ENCODE data around the gene SBK1.

SBK1 gene

DNA sequence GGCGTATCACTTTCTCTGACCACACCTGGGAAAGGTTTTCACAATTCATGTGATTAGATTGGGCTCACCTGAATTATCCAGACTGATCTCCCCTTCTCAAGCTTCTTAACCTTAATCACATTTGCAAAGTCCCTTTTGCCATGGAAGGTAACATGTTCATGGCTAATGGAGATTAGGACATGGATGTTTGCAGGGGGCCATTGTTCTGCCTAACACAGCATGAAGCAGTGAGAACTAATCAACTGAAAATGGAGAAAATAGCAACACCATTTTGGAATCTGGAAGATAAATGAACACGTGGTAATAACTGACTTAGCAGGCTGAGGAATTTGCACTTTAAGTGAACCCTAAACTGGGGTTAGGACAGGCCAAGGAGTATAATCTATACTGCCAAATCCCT lies 25.0 kb upstream of the SBK1 start:
- TF ChIP-seq, protein P1, sequence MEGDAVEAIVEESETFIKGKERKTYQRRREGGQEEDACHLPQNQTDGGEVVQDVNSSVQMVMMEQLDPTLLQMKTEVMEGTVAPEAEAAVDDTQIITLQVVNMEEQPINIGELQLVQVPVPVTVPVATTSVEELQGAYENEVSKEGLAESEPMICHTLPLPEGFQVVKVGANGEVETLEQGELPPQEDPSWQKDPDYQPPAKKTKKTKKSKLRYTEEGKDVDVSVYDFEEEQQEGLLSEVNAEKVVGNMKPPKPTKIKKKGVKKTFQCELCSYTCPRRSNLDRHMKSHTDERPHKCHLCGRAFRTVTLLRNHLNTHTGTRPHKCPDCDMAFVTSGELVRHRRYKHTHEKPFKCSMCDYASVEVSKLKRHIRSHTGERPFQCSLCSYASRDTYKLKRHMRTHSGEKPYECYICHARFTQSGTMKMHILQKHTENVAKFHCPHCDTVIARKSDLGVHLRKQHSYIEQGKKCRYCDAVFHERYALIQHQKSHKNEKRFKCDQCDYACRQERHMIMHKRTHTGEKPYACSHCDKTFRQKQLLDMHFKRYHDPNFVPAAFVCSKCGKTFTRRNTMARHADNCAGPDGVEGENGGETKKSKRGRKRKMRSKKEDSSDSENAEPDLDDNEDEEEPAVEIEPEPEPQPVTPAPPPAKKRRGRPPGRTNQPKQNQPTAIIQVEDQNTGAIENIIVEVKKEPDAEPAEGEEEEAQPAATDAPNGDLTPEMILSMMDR (IDR thresholded peaks at IDR 0.05; ENCODE audit: borderline replicate concordance, insufficient read depth, low read depth, low read length) = no peak
- no peak overlapping the region for H3K4me3 ChIP-seq (ENCODE audit: low read depth, low read length)

DNA sequence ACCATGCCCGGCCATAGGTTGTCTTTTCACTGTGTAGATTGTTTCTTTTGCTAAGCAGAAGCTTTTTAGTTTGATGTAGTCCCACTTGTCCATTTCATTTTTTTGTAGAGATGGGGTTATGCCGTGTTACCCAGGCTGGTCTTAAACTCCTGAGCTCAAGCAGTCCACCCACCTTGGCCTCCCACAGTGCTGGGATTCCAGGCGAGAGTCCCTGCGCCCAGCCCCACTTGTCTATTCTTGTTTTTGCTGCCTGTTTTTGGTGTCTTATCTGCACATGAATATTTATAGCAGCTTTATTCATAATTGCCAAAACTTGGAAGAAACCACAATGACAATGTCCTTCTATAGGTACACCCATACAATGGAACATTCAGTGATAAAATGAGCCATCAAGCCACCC lies 18.8 kb upstream of the SBK1 start:
- TF ChIP-seq, protein P1 (IDR thresholded peaks at IDR 0.05; ENCODE audit: borderline replicate concordance, insufficient read depth, low read depth, low read length) = no peak
- H3K4me3 ChIP-seq (ENCODE audit: low read depth, low read length) = no peak overlapping the region

DNA sequence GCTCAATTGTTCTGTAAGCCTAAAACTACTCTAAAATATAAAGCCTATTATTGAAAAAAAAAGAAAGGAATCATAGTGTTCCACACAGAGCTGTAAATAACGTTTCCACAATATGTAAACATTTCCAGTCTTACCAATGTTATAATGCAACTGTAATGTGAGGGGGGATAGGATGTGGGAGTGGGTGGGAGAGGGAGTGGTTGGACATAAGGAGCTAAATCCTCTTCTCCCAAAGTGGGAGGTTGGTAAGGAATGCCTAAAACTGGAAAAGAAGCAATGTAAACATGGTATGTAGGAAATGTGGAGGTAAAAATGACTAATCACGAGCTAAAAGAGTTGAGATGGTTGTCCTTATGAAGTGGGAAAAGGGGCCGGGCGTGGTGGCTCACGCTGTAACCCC lies 17.6 kb upstream of the SBK1 start:
- TF ChIP-seq, protein P1 (IDR thresholded peaks at IDR 0.05; ENCODE audit: borderline replicate concordance, insufficient read depth, low read depth, low read length) = no peak
- H3K4me3 ChIP-seq (ENCODE audit: low read depth, low read length) = no peak overlapping the region

DNA sequence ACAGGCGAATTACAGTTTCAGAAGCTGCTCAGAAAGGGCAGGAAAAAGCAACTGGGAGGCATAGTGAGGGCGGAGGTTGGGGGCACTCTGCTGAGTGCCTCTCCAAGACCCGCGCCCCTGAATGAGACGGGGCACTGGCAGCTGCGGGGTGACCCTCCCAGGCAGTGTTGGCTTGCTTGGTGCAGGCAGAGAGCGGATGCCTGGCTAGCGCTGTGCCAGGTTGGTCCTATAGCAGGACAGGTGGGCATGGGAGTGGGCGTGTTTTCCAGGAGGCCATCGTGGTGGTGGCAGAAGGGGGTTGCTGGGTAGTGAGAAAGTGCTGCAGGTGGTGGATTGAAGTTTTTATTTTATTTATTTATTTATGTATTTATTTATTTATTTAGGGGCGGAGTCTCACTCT lies 16.0 kb upstream of the SBK1 start:
- TF ChIP-seq, protein P1 (IDR thresholded peaks at IDR 0.05; ENCODE audit: borderline replicate concordance, insufficient read depth, low read depth, low read length) = no peak
- H3K4me3 ChIP-seq (ENCODE audit: low read depth, low read length) = no peak overlapping the region

DNA sequence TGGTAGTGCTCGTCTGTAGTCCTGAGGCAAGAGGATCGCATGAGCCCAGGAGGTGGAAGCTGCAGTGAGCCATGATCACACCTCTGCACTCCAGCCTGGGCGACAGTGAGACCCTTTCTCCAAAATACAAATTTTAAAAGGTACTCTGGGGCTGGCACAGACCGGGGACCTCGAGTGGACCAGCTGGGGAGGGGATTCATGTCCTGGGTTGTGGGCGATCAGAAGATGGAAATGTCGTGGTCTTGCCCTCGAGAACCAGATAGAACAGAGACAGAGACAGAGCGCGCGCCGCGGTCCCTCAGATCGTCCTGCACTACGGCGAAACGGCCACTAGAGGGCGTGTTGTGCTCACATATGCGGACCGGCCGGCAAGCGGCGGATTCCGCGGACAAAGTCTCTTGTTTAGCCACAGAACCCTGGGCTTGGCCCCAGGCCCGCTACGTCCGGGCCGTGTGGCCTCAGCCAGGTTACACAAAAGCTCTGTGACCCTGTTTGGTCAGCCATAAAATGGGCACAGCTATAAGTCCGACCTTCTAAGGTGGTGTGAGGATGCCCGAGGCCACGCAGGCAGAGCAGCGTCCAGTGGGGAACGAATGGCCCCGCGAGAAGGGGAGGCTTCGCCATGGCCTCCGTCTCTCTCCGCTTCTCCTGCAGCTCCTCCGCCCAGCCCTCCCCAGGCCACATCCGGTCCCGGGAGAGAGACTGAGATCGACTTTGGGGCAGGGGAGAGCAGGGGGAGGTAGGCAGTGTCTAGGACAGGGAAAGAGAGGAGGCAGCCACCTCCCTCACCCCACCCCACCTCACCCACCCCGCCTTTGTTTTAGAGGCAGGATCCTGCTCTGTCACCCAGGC lies 14.6 kb upstream of the SBK1 start:
- TF ChIP-seq, protein P1 (IDR thresholded peaks at IDR 0.05; ENCODE audit: borderline replicate concordance, insufficient read depth, low read depth, low read length) = peak; percentile 93
- H3K4me3 ChIP-seq (ENCODE audit: low read depth, low read length) = no peak overlapping the region

DNA sequence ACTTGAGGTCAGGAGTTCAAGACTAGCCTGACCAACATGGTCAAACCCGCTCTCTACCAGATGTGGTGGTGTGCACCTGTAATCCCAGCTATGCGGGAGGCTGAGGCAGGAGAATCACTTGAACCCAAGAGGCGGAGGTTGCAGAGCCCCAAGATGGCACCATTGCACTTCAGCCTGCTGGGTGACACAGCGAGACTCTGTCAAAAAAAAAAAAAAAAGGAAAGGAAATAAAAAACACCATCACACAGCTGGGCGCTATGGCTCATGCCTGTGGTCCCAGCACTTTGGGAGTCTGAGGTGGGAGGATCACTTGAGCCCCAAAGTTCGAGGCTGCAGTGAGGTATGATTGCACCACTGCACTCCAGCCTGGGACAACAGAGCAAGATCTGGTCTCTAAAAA lies 13.3 kb upstream of the SBK1 start:
- TF ChIP-seq, protein P1 (IDR thresholded peaks at IDR 0.05; ENCODE audit: borderline replicate concordance, insufficient read depth, low read depth, low read length) = no peak
- no peak overlapping the region for H3K4me3 ChIP-seq (ENCODE audit: low read depth, low read length)
